Thoracic aorta (tissue), 2 donors: ENCODE data around the gene CLSTN2. TPM values are rescaled to one million over a fixed set of nuclear protein-coding genes. Genes with fewer than 3 reads are reported as not detected.

Source experiments
- ATAC-seq: fragments of 150-250 bp; one replicate; pipeline ENCODE4 v1.8.0; 2017; ENCODE audit warnings: low read depth; ENCODE audit not compliant: insufficient number of reproducible peaks, low FRiP score
- DNase-seq: peaks from one replicate; pipeline ENCODE4 v3.0.0-alpha.2; 2020; ENCODE audit warnings: low spot score
- H3K27ac ChIP-seq, 2 donors: fragments of 200-600 bp; sonication (generic); 1 replicate in 1 of 2; 2 replicates in 1 of 2; pipeline ENCODE4 v1.5.1; 2016; ENCODE audit warnings: mild to moderate bottlenecking in 2 of 2, moderate library complexity in 2 of 2
- H3K27me3 ChIP-seq: fragments of 200-600 bp; sonication (generic); replicated peaks from 2 replicates; pipeline ENCODE4 v1.6.0; 2016; ENCODE audit warnings: mild to moderate bottlenecking; ENCODE audit not compliant: insufficient read depth
- H3K36me3 ChIP-seq: fragments of 200-600 bp; sonication (generic); one replicate; pipeline ENCODE4 v1.5.1; 2016
- H3K4me1 ChIP-seq, 2 donors: fragments of 200-600 bp; sonication (generic); 1 replicate in 1 of 2; 2 replicates in 1 of 2; pipeline versions ENCODE4 v1.5.1 to v1.6.0; 2016; ENCODE audit warnings: low read depth in 2 of 2, mild to moderate bottlenecking in 1 of 2; ENCODE audit not compliant: control insufficient read depth in 1 of 2
- H3K4me3 ChIP-seq: fragments of 200-600 bp; sonication (generic); 2 replicates; pipeline ENCODE4 v1.5.1; 2016; ENCODE audit warnings: mild to moderate bottlenecking
- H3K9me3 ChIP-seq: fragments of 200-600 bp; sonication (generic); 2 replicates; pipeline ENCODE4 v1.5.1; 2016
- total RNA-seq, 2 donors: library from RNA; depleted of rRNA; stranded (reverse); fragments of >200 nt; gene quantifications; one replicate each; pipeline versions ENCODE4 v1.1.0 to v1.2.3, GENCODE V29; 2016
- TF ChIP-seq, protein P1 (sequence below): fragments of 200-600 bp; sonication (generic); IDR thresholded peaks from one replicate; pipeline ENCODE4 v1.5.1; 2019; ENCODE audit warnings: antibody characterized with exemption

CLSTN2 gene
- total RNA-seq, 2 donors from 2014 or later: 7.6 to 15.7 TPM

DNA sequence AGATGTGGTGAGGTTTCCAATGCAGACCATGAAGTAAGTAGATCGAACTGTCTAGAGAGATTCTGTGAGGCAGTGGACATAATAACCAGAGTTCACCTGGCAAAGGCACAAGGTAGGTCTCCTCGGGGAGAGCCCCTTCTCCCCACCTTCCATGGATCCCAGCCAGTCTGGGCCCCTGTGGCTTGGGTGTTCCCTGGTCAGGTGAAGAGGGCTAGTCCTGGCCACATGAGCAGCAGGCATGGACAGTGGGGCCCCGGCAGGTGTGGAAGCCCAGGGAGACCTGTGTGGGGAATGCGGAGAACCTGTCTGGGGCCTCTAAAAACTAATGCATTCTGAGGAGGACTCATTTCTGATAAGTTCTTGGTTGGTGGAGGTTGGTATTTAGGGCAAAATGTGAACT, 501.4 kb downstream of the CLSTN2 start:
- Histone ChIP-seq H3K27me3 (no peaks in the 10 kb centered on the region), H3K27ac (no peak overlapping the region), H3K4me1 (no peaks in the 10 kb centered on the region), H3K9me3 (no peaks in the 10 kb centered on the region), H3K36me3 (no peaks in the 10 kb centered on the region), H3K4me3 (no peak overlapping the region)
- DNase-seq: no peak
- no peak for ATAC-seq
- TF ChIP-seq, protein P1, sequence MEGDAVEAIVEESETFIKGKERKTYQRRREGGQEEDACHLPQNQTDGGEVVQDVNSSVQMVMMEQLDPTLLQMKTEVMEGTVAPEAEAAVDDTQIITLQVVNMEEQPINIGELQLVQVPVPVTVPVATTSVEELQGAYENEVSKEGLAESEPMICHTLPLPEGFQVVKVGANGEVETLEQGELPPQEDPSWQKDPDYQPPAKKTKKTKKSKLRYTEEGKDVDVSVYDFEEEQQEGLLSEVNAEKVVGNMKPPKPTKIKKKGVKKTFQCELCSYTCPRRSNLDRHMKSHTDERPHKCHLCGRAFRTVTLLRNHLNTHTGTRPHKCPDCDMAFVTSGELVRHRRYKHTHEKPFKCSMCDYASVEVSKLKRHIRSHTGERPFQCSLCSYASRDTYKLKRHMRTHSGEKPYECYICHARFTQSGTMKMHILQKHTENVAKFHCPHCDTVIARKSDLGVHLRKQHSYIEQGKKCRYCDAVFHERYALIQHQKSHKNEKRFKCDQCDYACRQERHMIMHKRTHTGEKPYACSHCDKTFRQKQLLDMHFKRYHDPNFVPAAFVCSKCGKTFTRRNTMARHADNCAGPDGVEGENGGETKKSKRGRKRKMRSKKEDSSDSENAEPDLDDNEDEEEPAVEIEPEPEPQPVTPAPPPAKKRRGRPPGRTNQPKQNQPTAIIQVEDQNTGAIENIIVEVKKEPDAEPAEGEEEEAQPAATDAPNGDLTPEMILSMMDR: no peak

DNA sequence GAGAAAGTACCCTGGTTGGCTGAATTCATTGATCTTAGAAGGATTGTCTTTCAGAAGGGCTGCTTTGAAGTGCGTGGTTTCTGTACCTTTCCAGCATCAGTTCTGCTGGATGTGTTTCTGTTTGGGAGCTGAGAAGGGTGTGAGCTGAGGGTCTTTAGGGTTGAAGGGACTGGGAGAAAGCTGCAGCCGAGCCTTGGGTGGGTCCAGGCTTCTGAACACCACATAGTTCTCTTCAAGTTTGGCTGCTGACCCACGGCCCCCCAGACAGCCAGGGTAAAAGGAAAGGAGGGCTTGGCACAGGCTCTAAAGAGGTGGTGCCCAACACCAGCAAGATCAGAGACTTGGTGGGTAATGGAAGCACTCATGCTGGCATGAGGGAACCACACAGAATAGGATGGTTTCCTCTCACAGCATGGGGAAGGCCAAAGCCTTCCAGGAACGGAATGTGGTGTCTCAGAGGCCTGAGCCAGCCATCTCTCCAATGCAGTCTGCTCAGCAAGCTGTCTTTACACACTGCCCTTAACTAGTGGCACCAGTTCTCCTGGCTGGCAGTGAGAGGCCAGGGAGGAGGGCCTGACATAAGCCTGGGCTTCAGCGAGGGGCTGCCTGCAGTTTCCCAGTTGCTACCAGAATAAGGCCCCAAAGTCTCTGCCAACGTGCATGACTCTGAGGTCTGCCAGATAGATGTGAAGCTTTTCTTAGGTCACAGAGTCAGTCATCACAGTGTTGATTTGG, 503.9 kb downstream of the CLSTN2 start:
- no peak for ATAC-seq
- H3K27ac ChIP-seq: no peak overlapping the region
- TF ChIP-seq, protein P1: no peak
- H3K36me3 ChIP-seq: no peaks in the 10 kb centered on the region
- no peaks in the 10 kb centered on the region for H3K9me3 ChIP-seq
- no peaks in the 10 kb centered on the region for H3K27me3 ChIP-seq
- H3K4me1 ChIP-seq: no peaks in the 10 kb centered on the region
- H3K4me3 ChIP-seq: no peak overlapping the region
- DNase-seq: no peak

DNA sequence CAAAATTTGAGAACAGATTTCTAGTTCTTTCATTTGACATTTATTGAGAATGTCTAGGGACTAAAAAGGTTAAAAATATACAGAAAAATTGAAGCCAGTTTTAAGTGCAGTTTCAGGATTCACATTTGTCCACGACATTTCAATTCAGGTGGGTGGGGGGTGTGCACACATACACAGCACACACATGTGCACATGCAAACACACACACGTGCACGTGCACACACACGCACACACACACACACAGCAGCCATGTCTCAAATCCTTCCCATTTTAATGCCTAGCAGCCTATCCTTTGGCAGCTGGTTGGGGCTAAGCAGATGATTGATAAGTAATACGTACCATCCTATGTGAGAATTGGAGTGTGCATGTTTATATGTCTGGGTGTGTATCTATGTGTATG, 504.5 kb downstream of the CLSTN2 start:
- Histone ChIP-seq H3K27ac (no peak overlapping the region), H3K27me3 (no peaks in the 10 kb centered on the region), H3K36me3 (no peaks in the 10 kb centered on the region), H3K4me1 (no peaks in the 10 kb centered on the region), H3K4me3 (no peak overlapping the region), H3K9me3 (no peaks in the 10 kb centered on the region)
- TF ChIP-seq, protein P1: no peak
- DNase-seq (no peak), ATAC-seq (no peak)

DNA sequence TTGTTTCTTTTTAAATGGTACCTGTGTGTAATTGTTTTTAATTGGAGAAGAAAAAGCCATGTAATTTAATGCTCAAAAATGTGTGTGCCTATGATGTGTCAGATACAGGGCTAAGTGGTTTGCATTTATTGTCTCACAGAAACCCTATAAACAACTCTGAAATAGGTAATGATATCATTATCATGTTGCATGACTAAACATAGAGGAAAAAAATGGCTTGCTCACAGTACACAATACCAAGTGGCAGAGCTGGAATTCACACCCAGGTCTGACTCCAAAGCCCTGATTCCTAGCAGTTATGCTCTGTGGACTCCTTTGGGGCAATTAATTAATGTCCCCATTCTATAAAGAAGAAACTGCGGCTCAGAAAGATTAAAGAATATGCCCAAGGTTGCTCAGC, 505.5 kb downstream of the CLSTN2 start:
- Histone ChIP-seq H3K27me3 (no peaks in the 10 kb centered on the region), H3K4me1 (no peaks in the 10 kb centered on the region), H3K9me3 (no peaks in the 10 kb centered on the region), H3K36me3 (no peaks in the 10 kb centered on the region), H3K4me3 (no peak overlapping the region), H3K27ac (no peak overlapping the region)
- DNase-seq (no peak), ATAC-seq (no peak)
- TF ChIP-seq, protein P1: no peak

DNA sequence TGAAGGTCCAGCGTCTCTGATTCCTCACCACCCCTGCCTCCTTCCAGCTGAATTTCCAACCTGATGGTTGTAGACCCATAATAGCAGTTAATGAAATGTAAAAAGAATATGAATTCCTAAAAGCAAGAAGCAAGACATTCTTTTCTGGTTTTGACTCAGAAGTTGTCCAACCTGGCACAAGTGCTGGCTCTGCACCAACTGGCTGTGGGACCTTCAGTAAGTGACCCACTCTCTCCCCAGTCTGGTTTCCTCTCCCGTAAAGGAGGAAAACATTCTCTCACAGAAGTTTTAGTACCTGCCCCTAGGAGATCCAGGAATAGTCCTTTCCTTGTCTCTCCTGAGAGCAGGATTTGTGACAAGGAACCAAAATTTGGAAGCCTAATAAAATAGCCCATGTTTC, 506.0 kb downstream of the CLSTN2 start:
- H3K27ac ChIP-seq: no peak overlapping the region
- no peak overlapping the region for H3K4me3 ChIP-seq
- H3K36me3 ChIP-seq: no peaks in the 10 kb centered on the region
- ATAC-seq (peak; percentile 44), DNase-seq (no peak)
- TF ChIP-seq, protein P1: no peak
- no peaks in the 10 kb centered on the region for H3K4me1 ChIP-seq
- no peaks in the 10 kb centered on the region for H3K27me3 ChIP-seq
- no peaks in the 10 kb centered on the region for H3K9me3 ChIP-seq
